NT2/D1 (cell line): ENCODE results near the gene TMEM134.

ENCODE experiments used
- SUZ12 ChIP-seq: IDR thresholded peaks from 2 replicates; pipeline ENCODE4 v1.6.1; 2011; ENCODE audit not compliant: insufficient read length, insufficient read depth; ENCODE audit errors: extremely low read depth
- YY1 ChIP-seq: IDR thresholded peaks from 2 replicates; pipeline ENCODE4 v1.6.1; 2011; ENCODE audit not compliant: insufficient read length, insufficient read depth
- ZNF274 ChIP-seq: IDR thresholded peaks from 2 replicates; pipeline ENCODE4 v1.6.1; 2011; ENCODE audit warnings: mild to moderate bottlenecking, low read depth, low read length

GRCh38 chr11:67468456-67468758 lies 644 bp downstream of the TMEM134 start:
- TF ChIP-seq ZNF274 (no peak), YY1 (no peak), SUZ12 (no peak)
